Measurements from ENCODE around the gene PIH1D1.
"Not testable (repeated sequence)": the region's sequence is repeated elsewhere in the genome, so short reads cannot be mapped to it uniquely, and the experiment has no call there.

PIH1D1 gene

DNA sequence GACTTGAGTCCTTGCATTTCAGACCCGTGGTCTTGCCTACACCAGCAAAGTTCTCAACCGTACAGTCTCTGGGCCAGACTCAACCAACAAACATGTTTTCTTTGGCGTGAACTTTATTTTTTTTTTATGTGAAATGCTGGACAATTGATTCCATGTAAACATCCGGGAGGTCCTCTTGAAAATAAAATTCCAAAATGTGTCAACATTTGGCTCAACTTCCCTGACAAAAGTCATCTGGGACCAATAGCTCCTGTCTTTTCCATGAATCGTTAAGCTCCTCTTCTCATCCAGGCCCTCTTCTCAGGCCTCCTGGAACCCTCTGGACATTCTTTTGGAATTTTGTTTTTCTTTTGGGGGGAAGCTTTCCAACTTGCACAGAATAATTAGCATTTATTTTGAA lies 4.2 kb upstream of the PIH1D1 start:
- no peak for DNase-seq (ENCODE audit: low spot score)

DNA sequence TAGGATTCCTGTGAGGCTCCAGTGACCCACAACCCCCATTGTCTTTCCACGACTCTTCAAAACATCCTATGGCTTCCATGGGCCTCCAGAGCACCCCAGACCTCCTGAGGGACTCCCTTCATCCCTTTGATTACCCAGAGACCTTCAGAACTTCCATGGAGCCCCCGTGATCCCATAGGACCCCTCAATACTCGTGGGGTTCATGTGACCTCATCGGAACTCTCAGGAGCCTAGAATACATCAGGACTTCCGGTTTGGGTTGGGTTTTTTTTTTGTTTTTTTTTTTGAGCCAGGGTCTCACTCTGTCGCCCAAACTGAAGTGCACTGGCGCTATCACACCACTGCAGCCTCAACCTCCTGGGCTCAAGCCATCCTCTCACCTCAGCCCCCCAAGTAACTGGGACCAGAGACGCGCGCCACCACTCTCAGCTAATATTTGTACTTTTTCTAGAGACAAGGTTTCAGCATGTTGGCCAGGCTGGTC lies 2.2 kb upstream of the PIH1D1 start:
- no peak for DNase-seq (ENCODE audit: low spot score)

- peak; percentile 96 for DNase-seq (ENCODE audit: low spot score)
Observed at GRCh38 chr19:49453013-49453756, 1.6 kb upstream of the PIH1D1 start, which contains the start of gene ALDH16A1. ALDH16A1 (plus strand) TSS chr19:49453225; CDS start chr19:49453332, 107 bp downstream.

GRCh38 chr19:49450405-49450804 lies 1.2 kb downstream of the PIH1D1 start:
- no peak for DNase-seq (ENCODE audit: low spot score)

GRCh38 chr19:49448432-49448786 lies 3.2 kb downstream of the PIH1D1 start:
- DNase-seq (ENCODE audit: low spot score), result no peak

DNA sequence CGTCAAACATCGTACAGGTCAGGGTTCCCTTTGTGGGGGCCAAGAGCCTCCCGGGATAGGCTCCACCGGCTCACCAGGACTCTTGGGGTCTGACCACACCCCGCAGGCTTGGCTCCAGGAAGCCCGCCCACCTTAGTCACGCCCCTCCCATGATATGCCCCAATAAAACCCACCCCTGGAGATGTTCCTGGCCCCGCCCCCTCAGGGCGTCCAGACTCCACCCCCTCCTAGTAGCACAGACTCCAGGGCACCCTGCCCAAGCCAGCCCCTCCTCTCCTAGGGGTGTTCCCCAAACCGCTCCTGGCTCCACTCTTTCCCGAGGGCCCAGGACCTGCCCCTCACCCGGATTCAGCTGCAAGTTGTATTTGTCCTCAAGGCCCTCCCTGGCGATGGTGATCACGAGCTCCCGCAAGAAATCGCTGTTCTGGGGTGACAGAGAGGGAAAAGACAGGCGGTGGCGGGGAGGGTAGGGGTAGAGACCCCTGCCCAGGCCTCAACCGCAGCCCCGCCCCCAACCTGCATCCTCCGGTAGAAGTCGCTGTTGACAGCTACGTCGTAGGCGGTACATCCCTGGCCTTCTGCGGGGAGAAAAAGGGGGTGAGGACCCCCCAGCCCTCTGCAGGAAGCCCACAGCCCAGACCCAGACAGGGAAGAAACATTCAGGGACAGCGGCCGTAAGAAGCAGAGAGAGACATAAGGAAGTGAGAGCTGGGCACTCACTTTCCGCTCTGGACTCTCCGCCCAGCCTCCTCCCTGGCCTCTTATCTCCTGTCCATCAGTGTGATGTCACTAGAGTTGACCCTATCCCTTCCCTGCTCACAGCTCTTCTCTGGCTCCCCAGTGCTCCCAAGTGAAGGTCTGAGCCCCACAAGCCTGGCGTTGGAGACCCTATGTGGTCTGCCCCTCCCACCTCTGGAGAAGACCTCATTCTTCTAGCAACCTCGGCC lies 3.9 kb downstream of the PIH1D1 start:
- no peak for DNase-seq (ENCODE audit: low spot score)

GRCh38 chr19:49445997-49446396 lies 5.6 kb downstream of the PIH1D1 start:
- DNase-seq (ENCODE audit: low spot score), result no peak

- not testable (repeated sequence) for DNase-seq (ENCODE audit: low spot score)
Observed at GRCh38 chr19:49444100-49444700, 7.4 kb downstream of the PIH1D1 start.

DNA sequence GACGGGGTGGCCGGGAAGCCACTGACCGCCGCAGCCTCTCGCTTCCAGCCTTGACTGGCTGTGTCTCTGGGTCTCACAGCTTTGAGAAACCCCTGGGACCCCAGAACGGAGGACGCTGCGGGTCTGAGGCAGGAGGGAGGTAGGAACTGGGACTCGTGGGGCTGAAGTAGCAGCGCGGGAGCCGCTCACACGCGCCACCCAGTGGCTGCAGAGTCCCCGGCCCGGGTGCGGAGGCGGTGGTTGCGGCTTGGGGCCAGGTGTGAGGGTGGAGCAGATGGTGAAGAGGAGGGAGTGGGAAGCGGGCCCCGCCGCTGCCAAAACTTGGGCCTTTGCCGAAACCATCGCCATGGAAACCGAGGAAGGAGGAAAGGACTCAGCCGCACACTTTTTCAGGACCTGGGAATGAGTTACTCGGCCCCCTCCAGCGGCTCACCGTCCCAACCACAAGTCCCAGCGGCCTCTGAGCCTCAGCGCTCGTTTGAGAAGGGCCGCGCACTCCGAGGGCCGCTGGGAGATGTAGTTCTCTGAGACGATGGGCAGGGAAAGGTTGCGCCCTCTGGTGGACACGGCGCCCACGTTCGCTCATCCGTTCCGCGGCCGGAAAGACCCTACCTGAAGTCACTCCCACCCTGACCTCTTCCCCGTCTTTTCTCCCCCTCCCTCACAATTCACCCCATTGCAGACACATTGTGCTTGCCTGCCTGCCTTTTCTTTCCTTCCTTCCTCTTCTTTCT lies 8.1 kb downstream of the PIH1D1 start:
- peak; percentile 97 for DNase-seq (ENCODE audit: low spot score)

DNA sequence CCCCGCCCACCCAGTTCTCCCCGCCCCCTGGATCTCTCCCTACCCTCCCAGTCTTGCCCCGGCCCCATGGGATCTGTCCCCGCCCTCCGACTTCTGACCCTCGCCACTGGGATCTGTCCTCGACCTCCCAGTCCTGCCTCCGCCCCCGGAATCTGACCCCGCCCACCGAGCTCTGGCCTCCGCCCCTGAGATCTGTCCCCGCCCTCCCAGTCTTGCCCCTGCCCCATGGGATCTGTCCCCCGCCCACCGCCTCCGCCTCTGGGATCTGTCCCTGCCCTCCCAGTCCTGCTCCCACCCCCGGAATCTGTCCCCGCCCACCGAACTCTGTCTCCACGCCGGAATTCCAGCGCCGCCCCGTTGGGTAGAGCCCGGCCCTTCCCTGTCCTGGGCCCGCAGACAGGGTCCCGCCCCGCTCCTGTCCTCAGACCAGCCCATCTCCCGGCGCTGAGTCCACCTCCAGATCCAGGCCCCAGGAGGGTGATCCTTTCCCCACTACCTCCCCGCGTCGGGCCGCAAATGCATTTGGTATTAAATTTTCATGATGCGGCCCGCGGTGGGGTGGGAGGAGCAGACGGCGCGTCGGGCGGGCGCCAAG lies 8.7 kb downstream of the PIH1D1 start:
- DNase-seq (ENCODE audit: low spot score), result peak; percentile 98

DNA sequence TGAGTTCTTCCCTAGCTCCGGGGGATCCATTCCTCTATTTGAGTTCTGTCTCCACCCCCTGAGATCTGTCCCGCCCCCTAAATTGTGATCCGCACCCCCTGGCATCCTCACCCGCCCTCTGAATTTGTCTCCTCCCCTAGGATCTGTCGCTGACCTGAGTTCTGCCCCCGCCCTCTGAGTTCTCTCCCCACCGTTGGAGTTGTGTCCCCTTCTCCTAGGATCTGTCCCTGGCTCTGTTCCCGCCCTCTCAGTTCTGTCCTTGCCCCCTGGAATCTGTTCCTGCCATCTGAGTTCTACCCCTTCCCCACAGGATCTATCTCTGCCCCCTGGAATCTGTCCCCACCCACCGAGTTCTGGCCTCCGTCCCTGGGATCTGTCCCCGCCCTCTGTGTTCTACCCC lies 9.3 kb downstream of the PIH1D1 start:
- DNase-seq (ENCODE audit: low spot score), result no peak

DNA sequence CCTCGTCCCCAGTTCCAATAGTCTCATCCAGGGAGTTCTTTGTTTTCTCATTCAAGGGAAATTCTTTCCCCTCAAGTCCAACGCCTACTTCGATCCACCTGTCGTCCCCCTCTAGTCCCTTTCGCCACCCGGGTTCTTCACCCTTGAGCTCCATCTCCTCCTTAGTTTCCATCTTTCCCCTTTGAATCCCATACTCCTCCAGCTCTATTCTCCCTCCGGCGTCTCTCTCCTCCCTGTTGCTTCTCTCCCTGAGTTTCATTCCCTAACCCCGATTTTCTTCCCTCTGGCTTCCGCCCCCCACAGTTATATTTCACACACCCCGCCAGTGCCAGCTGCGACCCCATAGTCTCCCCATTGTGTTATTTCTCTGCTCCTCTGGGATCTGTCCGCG lies 9.7 kb downstream of the PIH1D1 start:
- DNase-seq (ENCODE audit: low spot score), result no peak

GRCh38 chr19:49441210-49441959 lies 10.2 kb downstream of the PIH1D1 start, which contains the start of gene SLC17A7:
SLC17A7 (minus strand) TSS chr19:49441527; CDS start chr19:49441379, 148 bp downstream.
- DNase-seq (ENCODE audit: low spot score), result no peak

GRCh38 chr19:49440439-49441209 lies 11.0 kb downstream of the PIH1D1 start:
- DNase-seq (ENCODE audit: low spot score), result no peak

- DNase-seq (ENCODE audit: low spot score), result no peak
Observed at GRCh38 chr19:49439836-49440235, 11.8 kb downstream of the PIH1D1 start.

DNA sequence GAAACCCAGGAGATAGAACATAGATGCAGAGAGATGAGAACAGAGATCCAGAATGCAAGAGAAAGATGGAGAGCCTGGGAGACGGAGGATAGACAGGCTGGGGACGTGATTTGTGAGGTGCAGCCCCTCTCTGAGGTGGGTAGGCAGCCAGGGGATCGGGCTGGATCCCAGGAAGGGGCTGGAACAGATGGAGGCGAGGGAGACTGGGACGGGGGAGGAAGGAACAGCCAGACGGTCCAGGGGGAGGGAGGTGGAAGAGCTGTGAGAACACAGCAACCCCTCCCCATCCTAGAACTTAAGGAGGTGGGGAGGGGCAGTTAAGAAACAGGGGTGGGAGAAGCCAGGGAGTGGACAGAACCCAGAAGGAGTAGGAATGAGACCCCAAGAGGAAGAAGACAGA lies 13.4 kb downstream of the PIH1D1 start:
- DNase-seq (ENCODE audit: low spot score), result no peak

- no peak for DNase-seq (ENCODE audit: low spot score)
Observed at GRCh38 chr19:49437231-49437630, 14.4 kb downstream of the PIH1D1 start.

DNA sequence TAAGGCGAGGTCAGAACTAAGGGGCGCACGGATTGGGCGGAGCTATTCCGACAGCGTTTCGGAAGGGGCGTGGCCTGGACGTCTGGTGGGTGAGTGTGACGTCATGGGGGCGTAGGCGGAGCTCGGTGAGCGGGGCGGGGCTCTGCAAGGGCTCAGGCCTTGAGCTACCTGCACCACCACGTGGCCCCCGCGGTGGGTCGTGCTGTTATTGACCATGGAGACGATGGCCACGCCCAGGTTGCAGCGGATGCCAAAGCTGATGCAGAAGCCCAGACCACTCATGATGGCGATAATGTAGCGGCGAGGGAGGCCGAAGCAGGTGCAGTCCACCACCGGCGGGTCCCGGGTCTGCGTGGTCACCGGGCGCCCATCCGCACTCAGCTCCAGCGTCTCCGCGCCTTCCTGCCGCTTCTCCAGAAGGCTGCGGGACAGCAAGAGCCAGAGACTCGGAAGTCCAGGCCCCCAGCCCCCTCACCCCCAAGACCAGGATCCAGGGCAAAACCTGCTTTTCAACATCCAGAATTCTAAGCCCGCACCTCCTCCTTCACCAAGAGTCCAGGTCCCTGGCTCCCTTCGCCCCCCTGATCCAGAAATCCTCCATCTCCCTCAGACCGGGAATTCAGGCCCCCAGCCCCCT lies 15.1 kb downstream of the PIH1D1 start:
- no peak for DNase-seq (ENCODE audit: low spot score)

- DNase-seq (ENCODE audit: low spot score), result no peak
Observed at GRCh38 chr19:49435670-49436069, 15.9 kb downstream of the PIH1D1 start.

Data from HuH-7.5 (cell line).